Common myeloid progenitor, CD34-positive (primary cell): Measurements from ENCODE around the gene MEF2C.

ENCODE experiments used
- CTCF ChIA-PET: fragments of 350-600 bp; sonication (Branson Sonifier 250); formaldehyde crosslinking; loops from one replicate; lab custom pipeline; 2021; ENCODE audit warnings: antibody characterized with exemption; lab: Charles Lee
- POLR2A ChIA-PET: fragments of 350-600 bp; sonication (Branson Sonifier 250); formaldehyde crosslinking; loops from one replicate; lab custom pipeline; 2021; ENCODE audit warnings: antibody characterized with exemption; lab: Charles Lee
- DNase-seq, 3 donors: peaks; one replicate each; pipeline versions ENCODE4 v3.0.0 to v3.0.0-alpha.2; 2013
- H3K27ac ChIP-seq, 2 experiments: 1 replicate in 1 of 2; 2 replicates in 1 of 2; pipeline ENCODE4 v1.7.0; 2013; ENCODE audit warnings: inconsistent platforms in 2 of 2, low read length in 2 of 2, mild to moderate bottlenecking in 2 of 2, low read depth in 1 of 2, moderate library complexity in 1 of 2; ENCODE audit not compliant: severe bottlenecking in 2 of 2, insufficient read depth in 1 of 2, poor library complexity in 1 of 2
- H3K27me3 ChIP-seq, 5 experiments: replicated peaks in 2 of 5; 1 replicate in 3 of 5; 2 replicates in 2 of 5; pipeline versions ENCODE4 v1.6.1 to v1.7.0; 2013; ENCODE audit warnings: low read length in 4 of 5, mild to moderate bottlenecking in 2 of 5, moderate library complexity in 2 of 5, inconsistent platforms in 1 of 5; ENCODE audit not compliant: insufficient read depth in 5 of 5, control insufficient read depth in 4 of 5
- H3K36me3 ChIP-seq, 4 experiments: 1 replicate in 2 of 4; 2 replicates in 2 of 4; pipeline versions ENCODE4 v1.6.1 to v1.7.0; 2013; ENCODE audit warnings: low read length in 3 of 4, control low read depth in 1 of 4, mild to moderate bottlenecking in 1 of 4; ENCODE audit not compliant: control insufficient read depth in 4 of 4, insufficient read depth in 4 of 4
- H3K4me1 ChIP-seq, 4 experiments: 1 replicate in 3 of 4; 2 replicates in 1 of 4; pipeline versions ENCODE4 v1.6.1 to v1.7.1; 2013; ENCODE audit warnings: low read length in 3 of 4, mild to moderate bottlenecking in 3 of 4, control low read depth in 1 of 4, inconsistent platforms in 1 of 4, moderate library complexity in 1 of 4; ENCODE audit not compliant: control insufficient read depth in 4 of 4, insufficient read depth in 4 of 4; ENCODE audit errors: control extremely low read depth in 1 of 4
- H3K4me3 ChIP-seq, 7 experiments: 1 replicate in 4 of 7; 2 replicates in 3 of 7; pipeline versions ENCODE4 v1.5.1 to v1.7.0; 2013; ENCODE audit warnings: mild to moderate bottlenecking in 7 of 7, low read length in 6 of 7, moderate library complexity in 6 of 7, inconsistent platforms in 2 of 7, low read depth in 2 of 7, control low read depth in 1 of 7; ENCODE audit not compliant: insufficient read depth in 4 of 7, control insufficient read depth in 1 of 7; ENCODE audit errors: extremely low read depth in 1 of 7
- H3K9me3 ChIP-seq, 5 experiments: 1 replicate in 4 of 5; 2 replicates in 1 of 5; pipeline versions ENCODE4 v1.6.1 to v1.7.1; 2013; ENCODE audit warnings: low read length in 4 of 5, mild to moderate bottlenecking in 2 of 5, inconsistent platforms in 1 of 5, low read depth in 1 of 5, moderate library complexity in 1 of 5; ENCODE audit not compliant: control insufficient read depth in 4 of 5, insufficient read depth in 2 of 5; ENCODE audit errors: control extremely low read depth in 1 of 5
- WGBS: methylation state at CpG from one replicate; pipeline ENCODE4 v1.1.5; 2013; ENCODE audit not compliant: insufficient coverage; 5-methylcytosine and 5-hydroxymethylcytosine counted together

Gene MEF2C

DNA sequence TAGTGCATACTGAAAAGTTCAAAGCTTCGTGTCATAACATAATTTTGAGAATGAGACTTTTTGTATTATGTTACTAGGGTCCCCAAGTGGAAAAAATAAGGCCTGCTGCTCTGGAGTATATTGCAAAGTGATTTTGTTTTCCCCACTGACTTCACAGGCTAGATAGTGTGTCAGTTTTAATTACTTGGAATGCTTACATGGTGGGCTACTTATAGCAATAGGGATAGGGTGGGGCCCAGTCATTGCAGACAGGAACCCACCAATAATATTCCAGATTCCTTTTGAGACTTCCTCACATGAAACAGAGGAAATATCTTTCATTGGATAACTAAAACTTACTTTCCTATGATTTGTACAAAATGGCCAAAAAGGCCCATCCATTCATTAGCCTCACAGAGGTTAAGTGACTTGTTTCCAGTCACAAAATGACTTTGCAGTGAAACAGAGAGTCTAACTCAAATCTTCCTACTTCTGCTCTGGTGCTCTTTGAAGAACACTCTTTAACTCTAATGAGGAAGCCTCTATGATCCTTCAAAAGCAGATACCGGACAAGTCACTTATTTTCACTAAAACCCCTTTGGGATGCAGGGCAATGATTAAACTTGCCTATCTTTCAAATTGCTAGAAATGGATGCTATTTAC is 16.2 kb upstream of the MEF2C start:
- WGBS, result no CpG with 5 or more reads among the region's 2 CpGs
- Histone ChIP-seq H3K27ac (no peak overlapping the region), H3K4me1 (peaks cover 0 to 5% (median 0%) of the 10 kb centered on the region in 4 experiments), H3K36me3 (no peaks in the 10 kb centered on the region), H3K27me3 (no peaks in the 10 kb centered on the region), H3K4me3 (no peak overlapping the region), H3K9me3 (no peaks in the 10 kb centered on the region)
- POLR2A ChIA-PET, result no interaction called here
- CTCF ChIA-PET, result interaction anchor here (1.9 kb wide), 1 partner anchor 171 kb away, joined by 6 read pairs; no protein-coding TSS in a partner anchor
- DNase-seq, result no peak

DNA sequence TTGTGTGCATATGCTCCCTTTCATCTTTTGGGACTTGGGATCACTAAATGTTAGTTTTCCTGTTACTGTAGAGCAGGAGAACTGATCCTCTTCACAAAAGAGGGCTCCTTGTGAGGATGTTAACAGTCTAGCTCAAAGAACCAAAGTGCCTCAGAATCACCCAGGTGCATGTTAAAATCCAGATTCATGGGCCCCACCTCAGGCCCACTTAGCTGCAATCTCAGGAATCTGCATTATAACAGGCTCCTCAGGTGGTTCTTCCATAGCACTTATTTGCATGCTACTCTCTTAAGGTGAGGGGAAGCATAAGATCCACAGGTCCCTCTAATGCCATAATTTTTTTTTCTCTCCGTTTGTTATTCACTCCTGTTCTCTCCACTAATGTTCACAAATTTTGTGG is 14.8 kb upstream of the MEF2C start:
- Histone ChIP-seq H3K27ac (no peak overlapping the region), H3K27me3 (no peaks in the 10 kb centered on the region), H3K36me3 (no peaks in the 10 kb centered on the region), H3K9me3 (no peaks in the 10 kb centered on the region), H3K4me1 (peaks cover 0 to 5% (median 0%) of the 10 kb centered on the region in 4 experiments), H3K4me3 (no peak overlapping the region)
- DNase-seq, result no peak
- no CpG with 5 or more reads among the region's 1 CpG for WGBS
- CTCF ChIA-PET, result no interaction called here
- POLR2A ChIA-PET, result no interaction called here

DNA sequence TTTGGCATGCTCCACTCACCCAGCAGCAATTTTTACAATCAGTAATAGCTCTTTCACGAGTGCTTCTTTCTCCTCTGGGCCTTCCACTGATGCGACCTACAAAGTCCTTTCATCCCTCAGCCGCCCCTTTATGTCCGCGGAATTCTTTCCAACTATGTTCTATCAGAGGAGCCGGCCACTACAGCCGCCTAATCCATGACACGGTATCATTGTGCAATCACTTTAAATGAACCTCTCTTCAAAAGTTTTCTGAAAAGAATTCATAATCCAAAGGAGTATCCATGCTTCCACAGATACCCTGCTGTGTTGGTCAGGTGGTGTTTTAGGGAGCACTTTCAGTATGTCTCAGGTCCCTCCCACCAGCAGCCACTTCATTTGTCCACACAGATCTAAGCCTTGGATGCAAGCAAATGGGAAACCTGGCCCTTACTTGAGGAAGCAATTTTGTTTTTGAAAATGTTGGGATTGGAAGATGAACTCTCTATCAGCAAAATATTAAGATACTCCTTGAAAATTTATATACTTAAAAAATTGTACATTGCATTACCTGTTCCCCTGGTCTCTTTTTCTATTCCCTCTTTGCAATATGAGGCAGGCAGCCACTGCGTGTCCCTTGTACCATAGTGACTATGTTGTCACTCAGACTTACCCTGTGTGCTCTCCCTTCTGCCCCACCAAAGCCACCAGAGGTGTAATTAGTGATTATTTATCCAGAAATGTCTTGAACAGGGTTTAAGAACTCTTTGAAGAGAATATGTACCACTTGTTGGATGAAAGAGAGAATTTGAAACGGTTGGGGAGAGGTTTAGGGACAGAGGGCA is 12.9 kb upstream of the MEF2C start:
- POLR2A ChIA-PET, result no interaction called here
- Histone ChIP-seq H3K27ac (peak overlapping the region in 1 of 2 experiments; percentile 2), H3K9me3 (no peaks in the 10 kb centered on the region), H3K4me1 (peaks cover 3 to 12% (median 4%) of the 10 kb centered on the region in 4 experiments), H3K36me3 (no peaks in the 10 kb centered on the region), H3K4me3 (peak overlapping the region in 2 of 7 experiments; percentile 14 to 48), H3K27me3 (no peaks in the 10 kb centered on the region)
- 83% methylated on average over 9 of the region's 10 CpGs for WGBS
- CTCF ChIA-PET, result no interaction called here
- DNase-seq, result no peak

DNA sequence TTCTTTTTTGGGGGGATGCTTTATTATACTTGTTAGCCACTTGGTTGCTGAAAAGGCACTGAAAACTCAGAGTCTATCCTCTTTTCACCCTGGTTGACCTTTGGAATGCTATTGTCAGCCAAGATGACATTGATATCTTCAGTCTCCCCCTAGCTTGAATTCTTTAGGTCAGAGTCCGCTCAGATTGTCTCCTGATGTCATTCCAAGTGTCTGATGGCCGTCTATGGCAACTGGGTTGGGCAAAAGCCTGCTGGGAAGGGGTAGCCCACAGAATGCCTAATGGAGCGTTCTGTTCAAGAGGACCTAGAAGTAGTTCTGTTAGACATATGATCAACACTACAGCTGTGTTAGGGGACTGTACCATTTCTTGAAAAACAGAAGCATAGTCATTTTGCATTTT is 9.7 kb upstream of the MEF2C start:
- Histone ChIP-seq H3K9me3 (no peaks in the 10 kb centered on the region), H3K36me3 (no peaks in the 10 kb centered on the region), H3K27ac (no peak overlapping the region), H3K4me3 (no peak overlapping the region), H3K4me1 (peaks cover 11 to 41% (median 24%) of the 10 kb centered on the region in 4 experiments), H3K27me3 (no peaks in the 10 kb centered on the region)
- 94% methylated on average over 3 of the region's 3 CpGs for WGBS
- no peak for DNase-seq
- ChIA-PET POLR2A (no interaction called here), CTCF (interaction anchor here (0.6 kb wide), 1 partner anchor 711 kb away, joined by 3 read pairs; no protein-coding TSS in a partner anchor)

DNA sequence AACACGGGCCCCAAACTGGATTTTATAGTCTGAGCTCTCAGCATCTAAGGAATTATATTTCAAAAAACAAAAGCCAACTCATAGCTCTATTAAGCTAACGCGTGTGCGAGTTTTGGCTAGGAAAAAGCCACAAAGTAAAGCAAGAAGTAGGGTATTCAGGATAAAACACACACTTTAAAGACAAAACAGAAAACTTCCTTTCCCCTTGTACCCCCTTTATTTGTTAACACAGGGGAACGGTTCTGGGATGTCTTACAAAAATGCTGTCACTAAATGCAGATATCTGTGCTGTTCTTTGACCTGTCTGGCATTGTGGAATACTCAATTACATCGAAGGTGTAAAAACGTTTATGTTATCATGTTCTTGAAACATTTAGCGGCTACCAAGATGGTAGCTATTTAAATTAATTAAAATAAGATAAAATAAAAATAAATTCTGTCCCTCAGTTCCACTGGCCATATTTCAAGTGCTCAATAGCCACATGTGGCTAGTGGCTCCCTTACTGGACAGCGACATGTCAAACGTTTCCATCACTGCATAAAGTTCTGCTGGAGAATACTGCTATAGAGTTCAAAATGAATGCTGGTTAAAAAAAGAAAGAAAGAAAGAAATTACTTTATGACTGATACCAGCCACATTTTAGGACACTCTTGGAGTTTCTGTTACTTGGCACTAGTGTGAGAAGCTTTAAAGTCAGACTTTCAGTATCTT is 7.2 kb upstream of the MEF2C start:
- Histone ChIP-seq H3K9me3 (no peaks in the 10 kb centered on the region), H3K36me3 (no peaks in the 10 kb centered on the region), H3K4me1 (peaks cover 16 to 54% (median 41%) of the 10 kb centered on the region in 4 experiments), H3K4me3 (peak overlapping the region; percentile 37 to 87 (median 82)), H3K27me3 (no peaks in the 10 kb centered on the region), H3K27ac (peak overlapping the region; percentile 85 to 92)
- ChIA-PET CTCF (interaction anchor here (0.7 to 1.5 kb wide), 4 partner anchors 71 to 1271 kb away, joined by 3 to 5 read pairs (median 4); no protein-coding TSS in a partner anchor), POLR2A (interaction anchor here (1.1 to 1.3 kb wide), 2 partner anchors 12 to 28 kb away, joined by 4 read pairs; no protein-coding TSS in a partner anchor)
- WGBS, result 0% methylated on average over 3 of the region's 10 CpGs
- no peak for DNase-seq

DNA sequence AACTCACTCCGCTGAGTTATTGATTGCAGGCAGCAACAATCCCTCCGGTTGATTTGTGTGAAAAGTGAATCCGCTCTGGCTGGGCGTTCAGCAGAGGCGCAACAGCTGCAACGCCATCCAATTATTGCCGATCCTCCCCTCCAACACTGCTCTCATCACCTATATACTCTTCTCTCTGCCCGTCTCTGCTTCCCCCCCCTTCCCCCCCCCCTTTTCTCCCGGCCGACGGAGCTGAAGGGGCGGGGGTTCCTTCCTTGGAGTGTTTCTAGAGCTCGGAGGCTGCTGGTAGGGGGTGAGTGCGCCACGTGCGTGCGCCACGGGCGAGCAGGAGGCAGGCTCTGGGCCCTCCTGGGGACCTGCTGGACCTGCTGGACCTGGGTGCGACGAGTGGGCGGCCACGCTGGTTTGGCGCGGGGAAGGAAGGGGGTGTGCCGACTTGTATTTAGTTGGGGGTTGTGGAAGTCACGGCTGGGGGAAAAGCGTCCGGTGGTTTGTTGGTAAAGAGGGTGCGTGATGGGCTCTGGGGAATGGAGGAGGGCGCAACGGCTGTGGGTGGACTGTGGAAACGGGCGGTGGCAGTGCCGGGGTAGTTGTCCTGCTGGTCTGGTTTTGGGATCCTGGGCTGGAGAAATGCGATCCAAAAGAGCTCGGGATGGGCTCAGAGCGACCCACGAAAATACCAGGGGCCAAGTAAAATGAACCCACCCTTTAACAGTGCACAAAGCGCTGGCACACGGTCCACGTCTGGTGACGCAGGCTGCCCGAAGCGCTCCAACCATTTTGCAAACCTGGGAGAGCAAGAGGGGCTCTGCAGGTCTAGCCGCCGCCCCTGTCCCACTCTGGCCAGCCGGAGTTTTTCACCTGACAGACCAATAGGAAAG is 6.4 kb upstream of the MEF2C start:
- Histone ChIP-seq H3K4me1 (peaks cover 20 to 62% (median 48%) of the 10 kb centered on the region in 4 experiments), H3K27ac (peak overlapping the region; percentile 85 to 92), H3K9me3 (no peaks in the 10 kb centered on the region), H3K36me3 (no peaks in the 10 kb centered on the region), H3K4me3 (peak overlapping the region; percentile 37 to 87 (median 82)), H3K27me3 (no peaks in the 10 kb centered on the region)
- DNase-seq, result peak; percentile 54 to 84 (median 78)
- POLR2A ChIA-PET, result interaction anchor here (0.6 to 1.3 kb wide), 3 partner anchors 11 to 28 kb away, joined by 3 to 4 read pairs (median 4); no protein-coding TSS in a partner anchor
- CTCF ChIA-PET, result interaction anchor here (1.3 to 1.5 kb wide), 2 partner anchors 70 to 157 kb away, joined by 3 to 5 read pairs; no protein-coding TSS in a partner anchor
- WGBS, result under 1% methylated on average over 31 of the region's 48 CpGs
